ENCODE measurements around the gene MRPS5. TPM values are rescaled to one million over a fixed set of nuclear protein-coding genes. Genes with fewer than 3 reads are reported as not detected.

The MRPS5 gene
- total RNA-seq, 6 experiments from 2014 or later = 36.1 to 52.1 (median 47.9) TPM

- 43% methylated on average over 4 of the region's 9 CpGs for WGBS (ENCODE audit: insufficient coverage, low coverage, low lambda C conversion rate, missing lambda C conversion rate)
- H3K4me1 ChIP-seq = no peaks in the 10 kb centered on the region
- TF ChIP-seq CTCF (IDR thresholded peaks at IDR 0.05) (no peak), POLR2A (IDR thresholded peaks at IDR 0.05) (no peak)
- intact Hi-C loops (cut with DNase I) = no loop called here
- DNase-seq (no peak), ATAC-seq (peak in 1 of 4 donors; percentile 18)
- H3K27me3 ChIP-seq = no peaks in the 10 kb centered on the region
- no peak overlapping the region for H3K4me3 ChIP-seq
- H3K9me3 ChIP-seq = no peaks in the 10 kb centered on the region
- no peak overlapping the region for H3K27ac ChIP-seq
- no peaks in the 10 kb centered on the region for H3K36me3 ChIP-seq
Measured at GRCh38 chr2:95058466-95058988, 63.1 kb downstream of the MRPS5 start.

GRCh38 chr2:95057535-95058370 is 63.9 kb downstream of the MRPS5 start:
- no peaks in the 10 kb centered on the region for H3K4me1 ChIP-seq
- H3K9me3 ChIP-seq = no peaks in the 10 kb centered on the region
- no peak overlapping the region for H3K27ac ChIP-seq
- intact Hi-C loops (cut with DNase I) = no loop called here
- H3K36me3 ChIP-seq = no peaks in the 10 kb centered on the region
- TF ChIP-seq POLR2A (IDR thresholded peaks at IDR 0.05) (no peak), CTCF (IDR thresholded peaks at IDR 0.05) (no peak)
- 81% methylated on average over 14 of the region's 28 CpGs for WGBS (ENCODE audit: insufficient coverage, low coverage, low lambda C conversion rate, missing lambda C conversion rate)
- no peak for ATAC-seq
- peak in 1 of 3 donors; percentile 14 for DNase-seq
- H3K27me3 ChIP-seq = no peaks in the 10 kb centered on the region
- no peak overlapping the region for H3K4me3 ChIP-seq

- 55% methylated on average over 3 of the region's 15 CpGs for WGBS (ENCODE audit: insufficient coverage, low coverage, low lambda C conversion rate, missing lambda C conversion rate)
- H3K27ac ChIP-seq = no peak overlapping the region
- no peaks in the 10 kb centered on the region for H3K27me3 ChIP-seq
- DNase-seq (peak in 1 of 3 donors; percentile 11), ATAC-seq (no peak)
- intact Hi-C loops (cut with DNase I) = no loop called here
- TF ChIP-seq POLR2A (IDR thresholded peaks at IDR 0.05) (no peak), CTCF (IDR thresholded peaks at IDR 0.05) (no peak)
- H3K4me1 ChIP-seq = no peaks in the 10 kb centered on the region
- H3K4me3 ChIP-seq = no peak overlapping the region
- H3K36me3 ChIP-seq = no peaks in the 10 kb centered on the region
- no peaks in the 10 kb centered on the region for H3K9me3 ChIP-seq
Measured at GRCh38 chr2:95056461-95057459, 64.8 kb downstream of the MRPS5 start.

GRCh38 chr2:95056044-95056443 is 65.6 kb downstream of the MRPS5 start:
- Histone ChIP-seq H3K9me3 (no peaks in the 10 kb centered on the region), H3K36me3 (no peaks in the 10 kb centered on the region), H3K4me3 (no peak overlapping the region), H3K27me3 (no peaks in the 10 kb centered on the region), H3K27ac (no peak overlapping the region), H3K4me1 (no peaks in the 10 kb centered on the region)
- no peak for ATAC-seq
- no peak for DNase-seq
- intact Hi-C loops (cut with DNase I) = no loop called here
- no peak for TF ChIP-seq POLR2A (IDR thresholded peaks at IDR 0.05)
- no peak for TF ChIP-seq CTCF (IDR thresholded peaks at IDR 0.05)
- 67% methylated on average over 1 of the region's 8 CpGs for WGBS (ENCODE audit: insufficient coverage, low coverage, low lambda C conversion rate, missing lambda C conversion rate)

Measured in right lobe of liver (tissue), 6 donors.